H1 (cell line): ENCODE data around the gene PRMT1. TPM values are rescaled to one million over a fixed set of nuclear protein-coding genes. Genes with fewer than 3 reads are reported as not detected.

ENCODE experiments used
- CTCF ChIA-PET: fragments of 300-600 bp; sonication (Branson Sonifier 250); formaldehyde crosslinking; loops from one replicate; lab custom pipeline; 2021; ENCODE audit not compliant: partially characterized antibody; lab: Charles Lee
- POLR2A ChIA-PET: fragments of 300-600 bp; sonication (Branson Sonifier 250); formaldehyde crosslinking; loops from one replicate; lab custom pipeline; 2021; ENCODE audit warnings: inconsistent platforms; ENCODE audit not compliant: partially characterized antibody; lab: Charles Lee
- DNase-seq, 2 experiments: peaks; one replicate each; pipeline versions ENCODE4 v3.0.0 to v3.0.0-alpha.2; 2010 to 2022; ENCODE audit warnings: low spot score in 2 of 2, low read depth in 1 of 2, mixed read lengths in 1 of 2
- FAIRE-seq: peaks from 2 replicates; lab custom pipeline; 2011; peaks lifted over from hg19 to GRCh38; lab: Jason Lieb, UNC
- H2AFZ ChIP-seq: 2 replicates; pipeline ENCODE4 v1.8.1; 2012; ENCODE audit warnings: low read length, inconsistent platforms
- H2AK5ac ChIP-seq: 2 replicates; pipeline ENCODE4 v1.6.1; 2013; ENCODE audit warnings: low read depth, low read length
- H2BK120ac ChIP-seq: replicated peaks from 2 replicates; pipeline ENCODE3; 2013; ENCODE audit warnings: low read depth, low read length, inconsistent platforms
- H2BK12ac ChIP-seq: 2 replicates; pipeline ENCODE4 v1.6.1; 2013; ENCODE audit warnings: low read depth, low read length
- H2BK15ac ChIP-seq: 2 replicates; pipeline ENCODE4 v1.6.1; 2013; ENCODE audit warnings: low read length
- H2BK20ac ChIP-seq: 2 replicates; pipeline ENCODE4 v1.6.1; 2013; ENCODE audit warnings: low read length
- H2BK5ac ChIP-seq: 2 replicates; pipeline ENCODE4 v1.6.1; 2013; ENCODE audit warnings: low read depth, low read length
- H3K14ac ChIP-seq: 2 replicates; pipeline ENCODE4 v1.6.1; 2013; ENCODE audit warnings: inconsistent platforms; ENCODE audit not compliant: insufficient read length
- H3K18ac ChIP-seq: 2 replicates; pipeline ENCODE4 v1.6.1; 2013; ENCODE audit warnings: low read length; ENCODE audit errors: extremely low read depth
- H3K23ac ChIP-seq: 2 replicates; pipeline ENCODE4 v1.6.1; 2013; ENCODE audit warnings: inconsistent platforms; ENCODE audit not compliant: insufficient read length
- H3K23me2 ChIP-seq: 2 replicates; pipeline ENCODE4 v1.6.1; 2013; ENCODE audit warnings: low read depth, low read length
- H3K27ac ChIP-seq: 2 replicates; pipeline ENCODE4 v1.6.1; 2011; ENCODE audit warnings: low read depth, low read length, inconsistent platforms
- H3K27me3 ChIP-seq, 4 experiments: replicated peaks in 1 of 4; 1 replicate in 1 of 4; 2 replicates in 3 of 4; pipeline versions ENCODE4 v1.6.1 to v1.8.1; 2011 to 2013; ENCODE audit warnings: low read length in 3 of 4, mild to moderate bottlenecking in 3 of 4, inconsistent platforms in 2 of 4, mixed read lengths in 2 of 4, moderate library complexity in 1 of 4; ENCODE audit not compliant: control insufficient read depth in 3 of 4, insufficient read depth in 3 of 4; ENCODE audit errors: extremely low read depth in 1 of 4
- H3K36me3 ChIP-seq, 4 experiments: 2 replicates each; pipeline versions ENCODE4 v1.6.1 to v1.8.1; 2011 to 2013; ENCODE audit warnings: mild to moderate bottlenecking in 4 of 4, low read length in 3 of 4, moderate library complexity in 2 of 4, control low read depth in 1 of 4, inconsistent platforms in 1 of 4; ENCODE audit not compliant: insufficient read depth in 4 of 4, control insufficient read depth in 2 of 4
- H3K4ac ChIP-seq: replicated peaks from 2 replicates; pipeline ENCODE3; 2013; ENCODE audit warnings: low read length, low read depth, mixed read lengths, inconsistent platforms; ENCODE audit not compliant: insufficient read length
- H3K4me1 ChIP-seq, 4 experiments: replicated peaks in 1 of 4; 1 replicate in 1 of 4; 2 replicates in 3 of 4; pipeline versions ENCODE4 v1.6.1 to v1.8.1; 2011 to 2013; ENCODE audit warnings: low read length in 3 of 4, inconsistent platforms in 2 of 4, mixed read lengths in 1 of 4; ENCODE audit not compliant: insufficient read depth in 4 of 4, control insufficient read depth in 3 of 4
- H3K4me2 ChIP-seq, 2 experiments: 2 replicates each; pipeline versions ENCODE4 v1.6.1 to v1.8.1; 2011 to 2013; ENCODE audit warnings: low read depth in 2 of 2, low read length in 2 of 2, control low read depth in 1 of 2, inconsistent platforms in 1 of 2, mild to moderate bottlenecking in 1 of 2; ENCODE audit not compliant: insufficient read depth in 1 of 2
- H3K4me3 ChIP-seq, 4 experiments: fragments of 200-600, 300-600 bp in 1 of 4; sonication (generic), shearing (Covaris generic), sonication (Bioruptor Twin) in 1 of 4; 2 replicates each; pipeline versions ENCODE4 v1.5.1 to v1.8.1; 2011 to 2016; ENCODE audit warnings: low read length in 4 of 4, low read depth in 3 of 4, control low read depth in 2 of 4, inconsistent platforms in 2 of 4, mild to moderate bottlenecking in 2 of 4, mixed read lengths in 1 of 4, moderate library complexity in 1 of 4; ENCODE audit not compliant: insufficient read depth in 2 of 4; ENCODE audit errors: extremely low read depth in 1 of 4
- H3K56ac ChIP-seq: replicated peaks from 2 replicates; pipeline ENCODE3; 2013; ENCODE audit warnings: low read depth, mild to moderate bottlenecking, mixed read lengths, low read length, inconsistent platforms; ENCODE audit not compliant: insufficient read length
- H3K79me1 ChIP-seq: 2 replicates; pipeline ENCODE4 v1.6.1; 2013; ENCODE audit warnings: low read depth, low read length, control low read depth
- H3K79me2 ChIP-seq, 2 experiments: 2 replicates each; pipeline versions ENCODE4 v1.6.1 to v1.8.1; 2012 to 2013; ENCODE audit warnings: low read length in 2 of 2, mild to moderate bottlenecking in 2 of 2, inconsistent platforms in 1 of 2; ENCODE audit not compliant: insufficient read depth in 2 of 2, control insufficient read depth in 1 of 2
- H3K9ac ChIP-seq, 4 experiments: replicated peaks in 1 of 4; 1 replicate in 1 of 4; 2 replicates in 3 of 4; pipeline versions ENCODE4 v1.6.1 to v1.8.1; 2011 to 2013; ENCODE audit warnings: low read depth in 3 of 4, low read length in 3 of 4, control low read depth in 2 of 4, mild to moderate bottlenecking in 2 of 4, moderate library complexity in 2 of 4, inconsistent platforms in 1 of 4; ENCODE audit errors: extremely low read depth in 1 of 4
- H3K9me3 ChIP-seq, 2 experiments: 2 replicates each; pipeline versions ENCODE4 v1.6.1 to v1.8.1; 2012 to 2013; ENCODE audit warnings: mild to moderate bottlenecking in 2 of 2, moderate library complexity in 2 of 2, control low read depth in 1 of 2, inconsistent platforms in 1 of 2, low read depth in 1 of 2, low read length in 1 of 2, mixed read lengths in 1 of 2; ENCODE audit not compliant: insufficient read depth in 2 of 2
- H4K20me1 ChIP-seq, 2 experiments: replicated peaks in 1 of 2; 2 replicates each; pipeline versions ENCODE3 to v1.8.1; 2011 to 2013; ENCODE audit warnings: inconsistent platforms in 2 of 2, low read length in 2 of 2, mild to moderate bottlenecking in 1 of 2; ENCODE audit not compliant: insufficient read depth in 2 of 2, control insufficient read depth in 1 of 2
- H4K5ac ChIP-seq: 2 replicates; pipeline ENCODE4 v1.6.1; 2013; ENCODE audit warnings: low read length, low read depth, mixed read lengths, inconsistent platforms; ENCODE audit not compliant: insufficient read length
- H4K8ac ChIP-seq: 2 replicates; pipeline ENCODE4 v1.8.0; 2013; ENCODE audit warnings: mild to moderate bottlenecking, moderate library complexity, low read length, inconsistent platforms; ENCODE audit not compliant: insufficient read depth; ENCODE audit errors: extremely low read depth
- H4K91ac ChIP-seq: replicated peaks from 2 replicates; pipeline ENCODE3; 2013; ENCODE audit warnings: low read length, mixed read lengths, inconsistent platforms; ENCODE audit not compliant: insufficient read length
- CTCF ChIP-seq, 3 experiments: IDR thresholded peaks; 1 replicate in 2 of 3; 2 replicates in 1 of 3; pipeline versions ENCODE4 v1.5.1 to v1.6.1; 2011; ENCODE audit warnings: low read length in 3 of 3, mild to moderate bottlenecking in 3 of 3, inconsistent platforms in 2 of 3, low read depth in 1 of 3, moderate library complexity in 1 of 3; ENCODE audit not compliant: insufficient read depth in 1 of 3; ENCODE audit errors: control extremely low read depth in 1 of 3
- HDAC6 ChIP-seq: IDR thresholded peaks from one replicate; pipeline ENCODE4 v1.7.1; 2012; ENCODE audit warnings: low read depth, mild to moderate bottlenecking, inconsistent platforms, low read length, moderate library complexity
- MAX ChIP-seq: IDR thresholded peaks from 2 replicates; pipeline ENCODE4 v1.6.1; 2012; ENCODE audit warnings: inconsistent platforms
- WGBS, 2 experiments: shearing (Covaris generic) in 1 of 2; methylation state at CpG; one replicate each; pipeline versions ENCODE4 v1.1.6 to v1.1.7; 2013 to 2015; ENCODE audit warnings: low lambda C conversion rate in 2 of 2, mixed read lengths in 2 of 2, inconsistent platforms in 1 of 2, low coverage in 1 of 2, missing lambda C conversion rate in 1 of 2; ENCODE audit not compliant: insufficient replicate concordance in 2 of 2, insufficient coverage in 1 of 2, insufficient read length in 1 of 2; ENCODE audit errors: extremely low coverage in 1 of 2, missing lambda C conversion rate in 1 of 2; 5-methylcytosine and 5-hydroxymethylcytosine counted together
- polyA plus RNA-seq, 7 experiments: library from polyadenylated mRNA; depleted of rRNA in 3 of 7; stranded (reverse) in 5 of 7; unstranded in 2 of 7; fragments of >200 nt in 5 of 7; fragments of 200-250 nt in 2 of 7; gene quantifications; 1 replicate in 5 of 7; 2 replicates in 1 of 7; 4 replicates in 1 of 7; pipeline versions ENCODE4 v1.2.1 to v1.2.3, GENCODE V29; 2011 to 2013; ENCODE audit warnings: missing spikeins in 2 of 7, mixed read lengths in 2 of 7
- total RNA-seq: library from RNA; stranded (reverse); fragmentation: NEBNext Ultra II Directional; extraction: Animal tissue kit (Norgen Biotek cat#: 25700); gene quantifications from 2 replicates; pipeline ENCODE4 v1.2.1, GENCODE V29; 2021

The PRMT1 gene
- total and polyA plus RNA-seq, 2 of the 8 experiments (the other 6 are each of a cell fraction or from before 2014, with no cell fraction given): 561 to 1,215 TPM

- CTCF ChIA-PET: interaction anchor here (1.0 to 2.3 kb wide), 4 partner anchors 19 to 38 kb away, joined by 3 to 6 read pairs (median 5); no protein-coding TSS in a partner anchor
These were observed 41.4 kb upstream of the PRMT1 start for GRCh38 chr19:49635530-49636232.

More at GRCh38 chr19:49635530-49636232, 41.4 kb upstream of the PRMT1 start:
- no peak overlapping the region for H2BK20ac ChIP-seq
- no peak overlapping the region for H4K91ac ChIP-seq
- H2BK15ac ChIP-seq: 0 out of 2 replicates have a peak overlapping the region, but pooled peaks have one; percentile 16
- H2BK5ac ChIP-seq: no peak overlapping the region
- FAIRE-seq (no peak), DNase-seq (no peak)
- H3K4me3 ChIP-seq: no peak overlapping the region
- no peak overlapping the region for H3K14ac ChIP-seq
- no peaks in the 10 kb centered on the region for H3K9me3 ChIP-seq
- peaks cover 0 to 2% of the 10 kb centered on the region in 2 experiments for H4K20me1 ChIP-seq
- 0 out of 2 replicates have a peak overlapping the region, but pooled peaks have one; percentile 65 for H2AK5ac ChIP-seq
- H3K4ac ChIP-seq: no peak overlapping the region
- H3K79me1 ChIP-seq: no peaks in the 10 kb centered on the region
- no peak overlapping the region for H4K5ac ChIP-seq
- H4K8ac ChIP-seq: no peak overlapping the region
- no peak overlapping the region for H3K23ac ChIP-seq
- H3K56ac ChIP-seq: no peak overlapping the region
- H3K36me3 ChIP-seq: no peaks in the 10 kb centered on the region
- no peak overlapping the region for H3K9ac ChIP-seq
- H3K23me2 ChIP-seq: peaks cover 5% of the 10 kb centered on the region
- POLR2A ChIA-PET: interaction anchor here (0.7 to 50.7 kb wide), 9 partner anchors 10 to 122 kb away, joined by 3 to 840 read pairs (median 7); partner anchors contain the start of genes ADM5, PRMT1 and PRR12
- no peaks in the 10 kb centered on the region for H3K27me3 ChIP-seq
- TF ChIP-seq CTCF (IDR thresholded peaks at IDR 0.05; ENCODE audit: control extremely low read depth in 1 of 3, insufficient read depth in 1 of 3, low read depth in 1 of 3, low read length in 3 of 3) (peak in 2 of 3 experiments; percentile 17 to 21; a peak in 1 of 4 replicates), MAX (peak; percentile 43), HDAC6 (no peak)
- no peak overlapping the region for H2AFZ ChIP-seq
- no peak overlapping the region for H3K18ac ChIP-seq
- H3K27ac ChIP-seq: no peak overlapping the region
- no peaks in the 10 kb centered on the region for H3K79me2 ChIP-seq
- no peak overlapping the region for H2BK120ac ChIP-seq
- 75% methylated on average over 24 of the region's 24 CpGs; no CpG with 5 or more reads in 1 of the 2 experiments for WGBS, 2 experiments
- no peak overlapping the region for H2BK12ac ChIP-seq
- no peak overlapping the region for H3K4me2 ChIP-seq
- H3K4me1 ChIP-seq: peaks cover 0 to 22% (median 10%) of the 10 kb centered on the region in 4 experiments; a peak in 6 of 7 replicates
